Thoracic aorta endothelial cell (primary cell): ENCODE data around the gene TNFSF15. TPM values are rescaled to one million over a fixed set of nuclear protein-coding genes. Genes with fewer than 3 reads are reported as not detected.

Source experiments
- total RNA-seq: library from RNA; depleted of rRNA; stranded (reverse); fragments of >200 nt; gene quantifications from 2 replicates; pipeline ENCODE4 v1.2.3, GENCODE V29; 2012

Gene TNFSF15
- total RNA-seq: 0.50 and 0.53 TPM in 2 replicates

DNA sequence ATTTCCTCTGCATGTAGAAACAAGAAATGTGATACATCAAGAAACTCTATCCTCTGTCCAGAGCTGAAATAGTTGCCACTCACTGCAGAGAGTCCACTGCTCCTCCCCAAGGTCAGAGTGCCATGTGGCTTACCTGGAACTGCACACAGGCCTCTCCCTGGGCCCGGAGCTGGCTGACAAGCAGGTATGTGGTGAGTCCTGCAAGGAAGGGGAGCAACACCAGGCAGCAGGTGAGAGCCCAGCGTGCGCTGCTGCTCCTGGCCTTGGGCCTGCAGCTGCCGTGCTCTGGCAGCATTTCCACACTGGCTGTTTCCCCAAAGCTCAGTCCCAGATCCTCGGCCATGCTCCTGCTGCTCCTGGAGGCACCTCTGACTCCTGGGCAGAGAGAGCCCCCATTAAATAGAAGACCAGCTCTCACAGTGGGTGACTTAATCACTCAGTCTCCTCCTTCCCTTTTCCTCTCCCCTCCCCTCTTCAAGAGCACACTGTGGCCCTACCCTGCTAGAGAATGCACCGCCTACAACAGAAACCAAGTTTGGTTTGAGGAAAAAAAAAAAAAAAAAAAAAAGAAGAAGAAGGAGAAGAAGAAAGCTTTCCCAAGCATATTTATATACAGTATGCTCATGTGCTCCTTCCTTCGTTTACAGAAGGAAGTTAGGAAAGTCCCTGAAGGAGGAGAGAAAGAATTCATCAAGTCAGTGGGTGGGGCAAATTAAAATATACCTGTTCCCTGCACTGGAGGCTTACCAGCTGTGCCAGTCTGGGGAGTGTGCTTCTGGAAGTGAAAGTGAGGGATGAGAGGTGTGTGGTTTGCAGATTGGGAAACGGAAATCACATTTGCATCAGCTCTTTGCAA, at the start of gene TNFSF15:
Gene TNFSF15, minus strand, starts transcription at position 370 of the 856 bp plus-strand sequence. Its CDS starts 27 bp downstream, at position 343.

Other genes with a start within 250 kb of the TNFSF15 start
- 101 and 110 TPM in 2 replicates for gene ATP6V1G1, start 218.3 kb downstream of the TNFSF15 start, total RNA-seq
- gene TMEM268, start 194.7 kb downstream of the TNFSF15 start, total RNA-seq: 6.3 and 6.6 TPM in 2 replicates
- not detected in 2 replicates for gene TEX53, start 148.2 kb downstream of the TNFSF15 start, total RNA-seq
- gene TEX48, start 123.8 kb downstream of the TNFSF15 start, total RNA-seq: not detected in 2 replicates
- gene TNFSF8, start 124.6 kb upstream of the TNFSF15 start, total RNA-seq: 0.13 TPM in 1 of 2 replicates, not detected in the other